MM.1S (cell line): ENCODE results near the gene NINL.

ENCODE experiments used
- EZH2phosphoT487 ChIP-seq: fragments of 300-600 bp; sonication (generic); IDR thresholded peaks from 2 replicates; pipeline ENCODE4 v1.6.1; 2018; ENCODE audit warnings: antibody characterized with exemption, low read length
- TF ChIP-seq, protein P1 (sequence below): fragments of 300-600 bp; sonication (generic); IDR thresholded peaks from 2 replicates; pipeline ENCODE4 v1.5.1; 2016; ENCODE audit warnings: antibody characterized with exemption, low read length, mixed read lengths

DNA sequence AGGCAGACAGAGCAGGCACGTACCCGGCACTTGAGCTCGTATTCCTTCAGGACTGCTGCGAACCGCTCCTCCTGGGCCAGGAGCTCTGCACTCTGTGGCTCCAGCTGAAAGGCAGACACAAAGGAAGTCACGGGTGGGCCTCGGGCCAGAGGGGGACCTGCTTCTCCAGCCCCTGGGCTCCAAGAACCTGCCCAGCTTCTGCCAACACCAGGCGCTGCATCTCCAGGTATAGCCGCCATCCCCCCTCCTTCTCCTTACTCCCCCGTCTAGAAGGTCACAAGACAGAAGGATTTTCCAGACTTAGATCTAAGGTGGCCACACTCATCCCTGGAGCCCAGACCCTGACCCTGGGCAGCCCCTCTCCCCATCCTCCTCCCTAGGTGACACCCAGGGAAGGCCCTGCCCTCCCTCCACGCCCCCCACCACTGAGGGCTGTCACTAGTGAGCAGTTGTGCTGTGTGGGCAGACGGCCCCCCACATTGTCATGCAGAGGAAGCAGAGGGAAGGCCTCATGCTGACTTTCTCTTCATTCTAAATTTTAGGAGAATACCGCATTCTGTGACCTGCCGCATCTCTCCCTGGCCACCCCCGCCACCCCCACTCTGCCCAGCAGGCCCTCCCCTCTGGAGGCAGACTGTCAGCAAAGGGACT is 96.0 kb downstream of the NINL start:
- TF ChIP-seq, protein P1, sequence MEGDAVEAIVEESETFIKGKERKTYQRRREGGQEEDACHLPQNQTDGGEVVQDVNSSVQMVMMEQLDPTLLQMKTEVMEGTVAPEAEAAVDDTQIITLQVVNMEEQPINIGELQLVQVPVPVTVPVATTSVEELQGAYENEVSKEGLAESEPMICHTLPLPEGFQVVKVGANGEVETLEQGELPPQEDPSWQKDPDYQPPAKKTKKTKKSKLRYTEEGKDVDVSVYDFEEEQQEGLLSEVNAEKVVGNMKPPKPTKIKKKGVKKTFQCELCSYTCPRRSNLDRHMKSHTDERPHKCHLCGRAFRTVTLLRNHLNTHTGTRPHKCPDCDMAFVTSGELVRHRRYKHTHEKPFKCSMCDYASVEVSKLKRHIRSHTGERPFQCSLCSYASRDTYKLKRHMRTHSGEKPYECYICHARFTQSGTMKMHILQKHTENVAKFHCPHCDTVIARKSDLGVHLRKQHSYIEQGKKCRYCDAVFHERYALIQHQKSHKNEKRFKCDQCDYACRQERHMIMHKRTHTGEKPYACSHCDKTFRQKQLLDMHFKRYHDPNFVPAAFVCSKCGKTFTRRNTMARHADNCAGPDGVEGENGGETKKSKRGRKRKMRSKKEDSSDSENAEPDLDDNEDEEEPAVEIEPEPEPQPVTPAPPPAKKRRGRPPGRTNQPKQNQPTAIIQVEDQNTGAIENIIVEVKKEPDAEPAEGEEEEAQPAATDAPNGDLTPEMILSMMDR, result no peak
- TF ChIP-seq EZH2phosphoT487, result no peak
